ENCODE results near the gene ACSF3.

DNA sequence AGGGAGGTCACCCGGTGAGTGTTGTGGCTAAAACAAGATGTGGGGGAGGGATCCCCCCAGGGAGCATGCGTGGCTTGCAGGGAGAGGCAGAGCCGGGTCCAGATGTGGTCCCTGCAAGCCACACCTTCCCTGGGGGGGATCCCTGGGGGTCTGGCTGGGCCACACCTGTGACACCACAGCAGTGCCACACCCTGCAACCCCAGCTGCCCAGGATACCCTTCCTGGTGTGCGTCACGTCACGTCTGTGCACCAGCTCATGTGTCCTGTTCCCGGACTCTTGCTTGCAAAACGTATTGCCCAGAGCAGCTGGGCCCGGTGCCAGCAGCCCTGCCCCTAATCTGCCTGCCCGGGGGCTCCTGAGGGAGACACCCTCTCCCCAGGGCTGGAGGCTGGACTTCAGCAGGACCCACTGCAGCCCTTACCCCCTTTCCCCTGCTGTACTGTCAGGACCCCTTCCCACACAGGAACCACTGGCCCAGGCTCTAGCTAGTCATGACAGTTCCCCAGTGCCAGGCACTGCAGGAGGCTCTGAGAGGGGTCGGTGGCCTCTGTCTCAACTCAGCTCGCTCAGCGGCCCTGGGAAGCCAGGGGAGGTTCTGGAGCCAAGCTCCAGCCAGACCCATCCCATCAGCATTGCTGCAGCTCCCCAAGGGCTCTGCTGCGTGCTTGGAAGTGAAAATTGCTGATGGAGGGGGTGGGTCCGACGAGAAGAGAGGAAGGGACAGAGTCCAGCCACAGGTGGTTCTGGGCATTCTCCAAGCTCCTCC lies 25.8 kb upstream of the ACSF3 start:
- TF ChIP-seq GATA2 (IDR thresholded peaks at IDR 0.05; ENCODE audit: low read depth, low read length) (no peak), GATA3 (IDR thresholded peaks at IDR 0.05; ENCODE audit: low read depth, low read length) (no peak)

Data from SH-SY5Y (cell line).